Fibroblast of the conjunctiva (primary cell): ENCODE results near the gene RAI1.

Experiments used
- DNase-seq: peaks from one replicate; pipeline ENCODE4 v3.0.0-alpha.2; 2010; ENCODE audit warnings: low read depth

RAI1 gene

DNA sequence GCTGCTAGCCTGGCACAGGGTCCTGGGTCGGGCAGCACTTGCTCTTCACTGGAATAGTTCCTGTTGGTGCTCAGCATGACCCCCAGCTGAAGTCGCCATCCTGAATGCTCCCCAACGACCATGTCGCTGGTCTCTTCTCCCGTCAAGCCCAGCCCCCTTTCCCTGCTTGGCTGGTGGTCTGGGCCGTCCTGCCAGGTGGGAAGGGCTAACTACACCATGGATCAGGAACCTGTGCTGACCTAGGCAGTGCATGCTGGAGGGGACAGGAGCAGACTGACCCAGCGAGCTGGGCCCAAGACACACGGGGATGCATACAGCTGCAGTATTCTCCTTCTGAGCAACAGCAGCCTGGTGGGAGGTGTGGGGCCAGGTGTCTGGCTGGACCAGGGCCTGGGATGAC lies 164.7 kb downstream of the RAI1 start:
- DNase-seq = no peak

DNA sequence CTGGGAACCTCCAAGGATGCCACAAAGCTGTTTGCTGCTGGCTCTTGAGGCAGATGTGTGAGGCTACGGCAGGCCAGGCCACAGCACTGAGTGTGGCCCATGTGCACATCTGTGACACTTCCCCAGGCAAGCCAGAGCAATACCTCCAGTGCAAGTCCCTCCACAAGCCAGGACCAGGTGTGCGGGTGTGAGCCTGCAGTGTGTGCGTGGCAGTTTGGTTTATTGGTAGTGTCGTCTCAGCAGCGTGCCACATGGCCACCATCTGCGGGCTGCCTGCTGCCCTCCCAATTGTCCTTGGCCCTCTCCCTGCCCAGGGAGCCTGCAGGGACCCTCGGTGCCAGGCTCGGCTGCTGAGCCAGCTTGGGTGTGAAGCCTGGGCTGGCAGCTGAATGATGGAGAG lies 165.4 kb downstream of the RAI1 start:
- DNase-seq = no peak

DNA sequence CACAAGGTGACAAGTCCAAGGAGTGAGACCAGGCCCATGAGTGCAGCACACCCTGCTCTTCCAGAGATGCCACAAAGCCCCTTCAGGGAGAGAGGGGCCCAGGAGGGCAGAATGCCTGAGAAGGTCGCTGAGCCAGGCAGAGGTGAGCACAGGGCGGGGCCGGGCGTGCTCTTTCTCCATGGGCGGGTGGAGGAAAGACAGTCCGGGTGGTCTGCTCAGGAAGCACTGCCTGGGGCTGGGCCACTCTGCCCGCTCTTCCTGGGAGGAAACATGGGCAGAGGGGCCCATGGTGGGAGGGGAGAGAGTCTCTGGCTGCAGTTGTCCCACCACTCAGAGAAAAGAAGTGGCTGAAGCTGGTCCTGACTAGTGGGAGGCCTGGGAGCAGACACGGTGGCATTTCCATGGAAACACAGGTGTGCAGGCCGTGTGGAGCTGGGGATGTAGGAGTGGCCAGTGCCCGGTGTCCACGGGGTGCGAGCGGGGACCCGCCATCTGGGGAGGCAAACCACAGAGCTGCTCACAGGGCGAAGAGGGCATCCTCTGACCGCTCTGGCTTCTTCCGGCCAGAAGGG lies 165.9 kb downstream of the RAI1 start:
- no peak for DNase-seq

DNA sequence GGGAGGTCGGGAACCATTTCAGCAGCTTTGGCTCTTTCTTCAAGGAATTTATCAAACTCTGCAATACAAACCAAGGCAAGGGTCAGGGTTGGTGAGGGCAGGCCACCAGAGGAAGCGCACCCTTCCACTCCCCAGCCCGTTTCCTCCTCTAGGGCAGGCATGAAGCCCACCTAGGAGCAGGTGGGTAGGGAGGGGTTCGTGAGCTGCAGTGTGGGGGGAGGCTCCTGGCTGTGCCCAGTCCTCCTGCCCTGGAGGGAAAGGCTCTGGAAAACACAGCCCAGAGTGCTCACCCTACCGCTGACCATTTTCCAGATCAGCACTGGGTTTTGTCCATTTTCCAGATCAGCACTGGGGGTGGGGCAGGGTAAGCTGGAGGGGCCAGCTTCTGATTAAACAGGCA lies 166.5 kb downstream of the RAI1 start:
- no peak for DNase-seq

DNA sequence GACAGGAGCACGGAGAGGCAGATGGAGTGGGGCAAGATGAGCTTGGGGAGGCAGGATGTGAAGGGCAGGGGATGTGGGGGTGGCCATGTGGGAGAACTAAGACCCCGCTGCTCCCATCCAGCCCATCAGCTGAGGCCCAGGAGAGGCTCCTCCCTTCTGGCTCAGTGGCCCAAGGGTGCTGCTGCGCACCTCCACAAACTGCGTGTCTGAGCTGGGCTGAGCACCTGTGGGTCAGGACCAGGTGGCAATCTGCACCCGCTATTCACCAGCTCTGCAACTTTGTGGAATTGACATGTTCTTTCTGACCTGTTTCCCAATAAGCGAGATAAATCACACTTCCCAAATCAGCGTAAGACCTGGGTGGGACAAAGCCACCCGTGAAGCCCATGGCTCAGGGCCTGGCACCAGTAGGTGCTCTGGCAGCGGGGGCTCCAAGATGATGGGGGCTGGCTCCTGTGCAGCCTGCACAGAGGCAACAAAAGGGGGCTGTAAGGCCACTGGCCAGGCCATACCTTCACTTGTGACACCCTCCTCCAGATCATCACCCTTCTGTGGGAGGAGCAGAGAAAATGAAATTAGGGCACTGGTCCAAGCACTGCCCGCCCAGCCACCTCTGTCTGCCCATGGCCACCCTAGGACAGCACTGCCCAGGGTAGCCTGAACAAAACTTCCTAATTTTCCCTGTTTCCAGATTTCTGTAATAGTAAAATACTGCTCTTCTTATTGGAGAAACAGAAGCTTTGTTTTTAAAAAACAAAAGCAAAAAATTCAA lies 167.2 kb downstream of the RAI1 start:
- no peak for DNase-seq

DNA sequence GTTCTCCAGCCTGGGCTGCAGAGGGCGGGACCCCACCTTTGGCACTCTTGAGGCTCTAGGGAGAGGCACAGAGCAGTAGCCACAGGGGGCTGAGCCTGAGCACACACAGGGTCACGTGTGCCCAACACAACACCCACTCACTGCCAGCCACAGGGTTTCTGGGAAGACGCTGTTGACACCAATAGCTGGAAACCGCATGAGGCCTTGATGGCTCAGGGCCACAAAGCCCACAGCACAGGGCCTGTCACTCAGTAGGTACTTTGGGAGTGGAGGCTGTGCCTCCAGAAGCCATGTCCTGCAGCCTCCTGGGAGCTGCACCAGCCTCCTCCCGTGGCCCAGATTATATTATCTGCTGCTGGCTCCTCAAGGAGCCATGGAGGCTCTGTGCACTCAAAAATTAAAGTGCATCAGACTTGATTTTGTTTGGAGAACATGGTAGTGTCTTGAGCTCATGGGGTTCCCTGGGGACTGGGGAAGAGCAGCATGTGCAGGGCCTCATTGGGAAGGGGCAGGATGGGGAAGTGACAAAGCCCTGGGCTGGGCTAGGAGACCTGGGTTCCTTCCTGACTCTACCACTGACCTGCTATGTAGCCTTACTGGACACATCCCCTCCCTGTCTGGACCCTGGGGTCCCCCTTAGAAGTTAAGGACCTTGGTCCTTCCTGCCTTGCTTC lies 168.0 kb downstream of the RAI1 start:
- no peak for DNase-seq

DNA sequence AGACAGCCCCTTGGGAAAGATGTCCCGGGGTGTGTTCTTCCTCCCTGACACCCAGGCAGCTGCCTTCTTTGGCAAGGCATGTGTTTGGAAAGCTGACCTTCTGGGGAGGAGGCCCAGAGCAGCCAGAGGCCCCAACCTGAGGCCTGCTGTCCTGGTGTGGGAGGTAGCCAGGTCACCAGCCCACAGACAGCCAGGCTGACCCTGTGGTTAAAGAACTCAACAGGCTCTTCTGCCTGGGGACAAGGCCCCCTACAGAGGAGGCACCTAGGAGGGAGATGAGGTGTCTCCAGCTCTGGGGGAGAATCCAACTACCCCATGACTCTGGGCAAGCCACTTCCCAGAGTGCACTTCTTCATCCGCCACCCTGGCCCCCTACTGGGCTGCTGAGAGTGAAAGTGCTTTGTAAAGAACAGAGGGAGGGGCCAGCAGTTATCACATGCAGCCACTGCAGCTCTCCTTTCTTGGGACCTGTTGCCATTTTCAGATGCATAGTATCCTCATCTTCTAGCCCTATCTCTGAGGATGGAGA lies 168.7 kb downstream of the RAI1 start:
- DNase-seq = no peak

DNA sequence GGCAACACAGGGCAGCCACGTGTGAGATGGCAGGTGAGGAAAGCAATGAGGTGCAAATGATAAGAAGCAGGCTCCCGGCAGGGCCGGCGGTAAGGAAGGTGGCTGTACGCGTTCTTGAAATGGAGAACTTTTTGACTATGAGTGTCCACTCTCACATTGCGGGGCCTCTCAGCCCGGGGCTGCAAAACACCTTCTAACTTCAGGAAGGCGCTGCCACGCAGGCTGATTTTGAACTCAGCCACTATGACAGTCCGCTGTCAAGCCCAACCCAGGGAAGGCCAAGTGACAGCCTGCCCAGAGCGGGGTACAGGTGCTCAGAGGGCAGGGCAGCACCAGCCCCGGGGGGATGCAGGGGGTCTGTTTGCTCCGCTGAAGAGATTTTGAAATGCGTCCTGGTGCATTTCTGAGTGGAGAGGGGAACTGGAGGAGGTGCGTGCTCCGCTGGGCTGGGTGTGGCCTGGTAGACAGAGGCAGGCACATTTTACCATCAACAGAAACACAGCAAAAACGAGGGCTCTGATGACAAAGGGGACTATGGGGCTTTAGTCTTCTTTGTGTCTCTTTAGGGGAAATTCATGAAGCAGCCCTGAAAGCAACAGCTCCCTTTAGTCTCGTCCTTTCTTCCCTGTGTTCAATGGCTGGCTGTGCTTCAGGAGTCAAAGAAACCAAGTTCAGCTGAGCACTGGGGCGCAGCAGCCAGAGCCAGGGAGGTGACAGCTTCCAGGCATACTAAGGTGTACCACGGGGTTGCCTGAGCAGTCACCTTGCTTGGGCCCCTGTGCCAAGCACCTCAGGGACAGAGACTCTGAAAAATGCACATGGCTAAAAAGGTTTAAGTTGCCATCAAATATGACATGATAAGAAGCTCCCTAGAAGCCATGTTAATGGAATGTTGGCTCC lies 170.1 kb downstream of the RAI1 start:
- no peak for DNase-seq

DNA sequence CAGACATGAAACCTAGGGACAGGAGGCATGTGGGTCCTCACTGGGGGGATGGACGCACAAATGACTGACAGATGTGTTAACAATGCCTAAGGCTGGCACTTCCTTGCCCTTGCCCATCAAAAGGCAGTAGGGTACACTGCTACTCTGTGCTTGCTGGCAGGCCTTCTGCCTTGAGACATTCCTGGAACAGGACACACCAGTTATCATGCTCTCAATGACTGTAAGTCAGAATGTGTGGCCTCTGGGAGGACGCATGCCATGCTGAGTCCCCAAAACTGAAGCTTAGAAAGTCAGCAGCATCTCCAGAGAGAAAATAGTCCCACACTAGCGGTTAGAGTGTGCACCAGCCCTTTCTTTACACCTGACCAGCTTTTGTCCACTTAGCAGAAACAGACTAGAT lies 171.7 kb downstream of the RAI1 start:
- no peak for DNase-seq

DNA sequence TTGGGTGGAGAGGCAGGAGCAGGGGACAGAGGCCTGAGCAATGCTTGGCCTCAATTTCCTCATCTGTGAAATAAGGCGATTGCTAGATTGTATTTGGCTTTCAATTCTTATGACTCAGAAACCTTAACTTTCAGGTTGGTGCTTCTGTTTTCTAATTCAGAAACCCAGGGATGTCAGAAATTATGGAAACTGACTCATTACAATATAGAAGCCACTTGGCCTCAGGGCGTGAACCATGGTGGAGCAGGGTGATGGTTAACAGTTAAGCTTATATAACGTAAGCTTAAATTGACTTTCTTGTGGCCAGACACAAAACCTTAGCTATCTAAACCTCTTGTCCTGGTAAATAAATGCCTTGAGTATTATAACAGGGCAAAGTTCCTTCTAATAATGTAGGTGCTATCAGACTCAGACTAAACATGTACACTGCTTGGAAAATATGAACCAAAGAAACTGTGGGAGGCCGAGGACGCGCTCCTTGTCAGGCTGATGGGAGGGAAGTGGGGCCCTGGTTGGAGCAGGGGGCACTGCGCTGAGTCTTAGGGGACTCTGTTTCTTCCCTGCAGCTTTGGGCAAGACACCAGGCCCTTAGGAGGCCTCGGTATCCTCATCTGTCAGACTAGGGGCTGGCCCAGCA lies 172.7 kb downstream of the RAI1 start:
- no peak for DNase-seq

DNA sequence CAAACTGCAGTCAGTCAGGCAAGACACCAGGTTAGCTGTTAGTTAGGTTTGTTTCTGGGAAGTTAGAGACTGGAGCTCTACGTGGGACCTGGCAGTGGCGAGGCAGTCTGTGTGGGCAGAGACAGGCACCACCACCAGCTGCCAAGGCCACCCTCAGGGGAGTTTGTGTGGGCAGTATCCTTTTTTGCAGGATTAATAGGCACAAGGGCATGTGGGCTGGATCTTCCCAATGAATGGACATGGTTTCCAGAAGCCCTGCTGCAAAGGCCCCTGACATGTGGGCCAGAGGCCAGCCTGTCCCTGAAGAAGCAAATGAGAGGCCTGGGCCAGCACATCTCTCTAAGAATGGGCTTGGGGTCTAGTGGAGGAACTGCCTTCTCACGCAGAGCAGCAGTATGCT lies 174.7 kb downstream of the RAI1 start:
- no peak for DNase-seq

DNA sequence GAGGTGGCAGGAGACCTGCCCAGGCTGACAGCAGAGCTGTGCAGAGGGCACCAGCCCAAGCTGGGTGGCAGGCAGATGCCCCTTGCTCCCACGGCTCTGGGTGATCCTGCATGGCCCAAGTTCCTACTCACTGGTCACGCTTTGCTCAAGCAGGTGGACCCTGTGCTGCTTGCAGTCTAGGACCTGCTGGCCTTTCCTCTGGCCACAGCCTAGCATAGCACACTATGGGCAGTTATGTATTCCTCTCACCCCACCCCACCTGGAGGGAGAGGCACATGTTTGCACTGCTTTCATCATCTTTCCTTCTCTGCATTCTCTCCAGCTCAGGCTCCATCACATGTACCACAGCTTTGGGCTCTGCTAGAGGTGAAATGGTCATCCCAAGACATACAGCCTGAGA lies 175.1 kb downstream of the RAI1 start:
- DNase-seq = no peak

DNA sequence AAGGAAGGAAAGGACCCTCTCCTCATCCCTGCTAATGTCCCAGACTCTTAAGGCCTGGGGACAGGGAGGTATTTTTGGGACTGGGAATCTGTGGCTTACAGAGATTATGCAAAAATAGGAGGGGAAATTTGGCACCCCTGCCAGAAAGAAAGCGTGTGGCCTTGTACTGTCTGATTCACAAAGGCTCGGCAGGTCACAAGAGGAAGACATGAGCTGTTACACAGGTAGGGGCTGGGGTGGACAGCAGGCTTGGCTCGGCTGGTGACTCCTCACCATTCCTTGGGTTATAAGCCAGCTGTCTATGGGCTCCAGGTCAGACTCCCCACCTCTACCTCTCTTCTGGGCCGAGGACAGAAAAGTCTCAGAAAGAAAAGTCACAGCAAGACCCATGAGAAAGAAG lies 176.2 kb downstream of the RAI1 start:
- DNase-seq = no peak

DNA sequence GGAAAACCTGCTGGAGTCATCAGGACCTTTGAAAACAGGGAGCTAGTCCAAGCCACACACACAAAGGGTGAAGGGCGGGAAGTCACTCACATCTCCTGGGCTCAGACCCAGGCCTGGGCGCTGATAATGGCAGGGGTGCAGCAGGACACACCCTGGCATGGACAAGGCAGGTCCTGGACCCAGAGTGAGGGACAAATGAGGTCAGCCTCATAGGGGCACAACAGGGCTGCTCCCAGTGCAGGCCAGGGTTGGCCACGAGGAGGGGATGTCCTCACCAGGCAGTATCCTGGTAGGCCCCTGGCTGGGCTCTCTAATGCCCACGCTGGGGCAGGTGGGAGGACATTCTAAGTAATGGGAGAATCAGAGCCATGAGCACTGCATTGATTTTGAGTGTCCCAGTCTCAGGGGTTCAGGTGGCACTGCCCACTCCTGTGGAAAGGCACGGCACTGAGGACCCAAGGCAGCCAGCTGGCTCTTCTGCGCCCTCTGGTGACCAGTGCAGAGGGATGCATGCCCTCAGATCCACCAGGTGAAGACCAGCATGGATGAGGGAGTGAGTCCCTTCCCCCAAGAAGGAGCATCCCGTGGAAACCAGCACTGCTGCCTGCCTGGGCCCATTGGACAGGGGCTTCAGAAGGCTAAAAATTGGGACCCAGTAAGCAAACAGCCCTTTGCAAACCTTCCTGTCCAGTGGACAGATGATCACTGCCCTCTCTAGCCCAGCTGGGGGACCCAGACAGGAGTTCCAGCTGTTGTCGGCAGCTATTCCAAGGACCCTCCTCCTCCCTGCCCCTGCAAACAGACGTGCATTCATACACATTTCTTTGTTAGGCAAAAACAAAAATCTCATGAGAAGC lies 178.9 kb downstream of the RAI1 start:
- DNase-seq = no peak

DNA sequence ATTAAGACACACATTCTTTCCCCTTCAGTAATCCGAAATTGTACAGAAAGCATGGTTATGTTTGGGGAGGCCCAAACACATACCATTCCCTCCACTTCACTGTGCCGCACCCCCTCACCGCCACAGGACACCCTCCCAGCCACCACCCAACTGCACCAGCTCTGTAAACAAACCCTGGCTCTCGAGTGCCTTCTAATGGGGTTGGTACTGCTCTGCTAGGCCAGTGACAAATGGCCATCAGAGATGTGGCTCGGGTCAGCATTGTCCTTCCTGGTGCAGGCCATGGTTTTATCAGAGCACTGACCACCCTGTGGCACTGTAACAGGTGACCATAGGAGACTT lies 179.5 kb downstream of the RAI1 start:
- no peak for DNase-seq
